HG02981 (cell line): Measurements from ENCODE around the gene COL4A6.

ENCODE experiments used
- ATAC-seq: cut with Tn5 transposase; IDR thresholded peaks from one replicate; pipeline ENCODE4 v1.9.1; 2021; ENCODE audit warnings: mild to moderate bottlenecking, moderate library complexity; ENCODE audit not compliant: unreplicated experiment

COL4A6 gene

DNA sequence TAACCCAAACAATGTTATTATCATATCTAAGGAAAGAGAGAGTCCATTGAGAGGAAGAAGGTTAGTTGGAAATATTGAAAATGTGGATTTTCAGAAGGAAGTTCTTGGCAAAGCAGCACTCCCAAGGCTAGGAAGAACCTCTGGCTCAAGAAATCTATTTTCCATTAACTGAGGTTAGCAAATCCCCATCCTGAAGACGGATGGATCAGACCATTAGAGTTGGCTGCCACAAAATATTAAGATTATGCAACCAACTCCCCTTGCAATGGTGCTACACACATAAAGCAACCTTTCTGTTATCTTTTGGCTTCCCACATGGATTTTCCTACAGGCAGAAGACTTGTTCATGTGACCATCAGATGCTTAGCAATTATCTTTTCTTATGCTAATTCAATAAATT lies 96.3 kb downstream of the COL4A6 start:
- ATAC-seq: no peak

- peak; percentile 65 for ATAC-seq
Measured at GRCh38 chrX:108332281-108332680, 105.9 kb downstream of the COL4A6 start.

GRCh38 chrX:108331126-108331909 lies 106.9 kb downstream of the COL4A6 start:
- no peak for ATAC-seq

DNA sequence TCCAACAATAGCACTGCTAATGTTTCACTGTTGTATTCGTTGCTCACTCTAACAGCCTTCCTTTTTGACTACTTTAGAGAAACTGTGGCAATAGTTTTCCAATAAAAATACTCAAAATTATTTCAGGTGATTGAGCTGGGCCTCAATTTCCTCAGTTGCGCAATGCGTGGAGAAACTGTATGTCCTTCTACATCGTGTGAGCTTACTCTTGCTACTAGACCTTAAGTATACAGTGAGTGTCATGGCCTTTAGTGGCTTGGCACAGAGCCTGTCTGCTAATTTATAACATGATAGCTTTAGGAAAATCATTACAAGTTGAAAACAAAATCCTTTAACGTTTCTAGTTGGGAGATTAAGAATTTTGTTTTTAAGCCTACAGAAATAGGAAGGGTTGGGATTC lies 114.5 kb downstream of the COL4A6 start:
- ATAC-seq: no peak

GRCh38 chrX:108322234-108322633 lies 116.0 kb downstream of the COL4A6 start:
- no peak for ATAC-seq

DNA sequence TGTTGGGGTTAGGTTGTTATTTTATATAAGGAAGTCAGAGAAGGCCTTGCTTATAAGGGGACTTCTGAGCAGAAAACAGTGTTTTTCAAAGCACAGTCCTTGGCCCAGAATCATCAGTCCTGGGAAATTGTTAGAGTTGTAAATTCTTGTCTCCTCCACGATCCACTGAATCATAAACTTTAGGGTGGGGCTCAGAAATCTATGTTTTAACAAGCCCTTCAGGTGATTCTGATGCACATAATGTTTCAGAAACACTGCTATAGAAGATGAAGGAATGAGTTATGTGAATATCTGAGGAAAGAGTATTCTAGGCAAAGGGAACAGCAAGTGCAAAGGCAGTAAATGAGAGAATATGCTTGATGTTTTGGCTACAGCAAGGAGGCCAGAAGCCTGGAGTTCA lies 121.8 kb downstream of the COL4A6 start:
- no peak for ATAC-seq

DNA sequence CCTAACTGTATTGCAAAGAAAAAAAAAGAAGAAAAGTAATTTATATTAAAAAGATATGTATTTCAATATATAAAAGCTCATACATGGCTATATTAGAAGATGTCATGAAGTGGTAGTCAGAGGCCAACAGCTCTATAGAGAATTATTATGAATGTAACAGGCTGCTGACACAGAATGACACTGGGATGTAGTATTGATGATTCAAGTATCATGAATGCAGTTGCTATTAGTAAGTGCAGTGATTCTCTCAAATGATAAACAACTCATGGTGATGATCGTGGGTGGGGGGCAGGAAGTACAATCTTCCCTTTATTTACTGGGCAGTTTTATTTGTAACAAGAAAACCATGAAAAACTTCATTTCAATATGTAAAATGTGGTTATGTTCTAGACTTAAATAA lies 124.6 kb downstream of the COL4A6 start:
- ATAC-seq: no peak

GRCh38 chrX:108312957-108313356 lies 125.3 kb downstream of the COL4A6 start:
- ATAC-seq: no peak

- ATAC-seq: no peak
Measured at GRCh38 chrX:108312011-108312410, 126.2 kb downstream of the COL4A6 start.

- ATAC-seq: no peak
Measured at GRCh38 chrX:108310506-108310905, 127.7 kb downstream of the COL4A6 start.

DNA sequence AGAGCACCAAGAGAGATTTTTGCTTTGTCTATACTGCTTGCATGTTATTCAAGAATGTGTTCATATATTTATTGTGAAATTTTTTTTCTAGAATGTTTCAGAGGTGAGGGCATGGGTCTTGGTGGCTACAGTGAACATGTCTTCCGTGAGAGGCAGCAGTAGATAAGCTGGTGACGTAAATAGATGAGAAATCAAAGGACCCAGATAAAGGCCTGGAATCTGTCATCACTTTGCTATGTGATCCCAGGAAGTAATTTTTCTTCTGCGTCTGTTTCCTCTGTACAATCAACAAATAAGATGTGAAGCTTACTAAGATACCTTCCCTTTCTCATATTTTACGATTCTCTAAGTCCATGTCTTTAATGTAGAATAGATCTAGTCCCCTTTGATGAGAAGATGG lies 129.1 kb downstream of the COL4A6 start:
- ATAC-seq: no peak

DNA sequence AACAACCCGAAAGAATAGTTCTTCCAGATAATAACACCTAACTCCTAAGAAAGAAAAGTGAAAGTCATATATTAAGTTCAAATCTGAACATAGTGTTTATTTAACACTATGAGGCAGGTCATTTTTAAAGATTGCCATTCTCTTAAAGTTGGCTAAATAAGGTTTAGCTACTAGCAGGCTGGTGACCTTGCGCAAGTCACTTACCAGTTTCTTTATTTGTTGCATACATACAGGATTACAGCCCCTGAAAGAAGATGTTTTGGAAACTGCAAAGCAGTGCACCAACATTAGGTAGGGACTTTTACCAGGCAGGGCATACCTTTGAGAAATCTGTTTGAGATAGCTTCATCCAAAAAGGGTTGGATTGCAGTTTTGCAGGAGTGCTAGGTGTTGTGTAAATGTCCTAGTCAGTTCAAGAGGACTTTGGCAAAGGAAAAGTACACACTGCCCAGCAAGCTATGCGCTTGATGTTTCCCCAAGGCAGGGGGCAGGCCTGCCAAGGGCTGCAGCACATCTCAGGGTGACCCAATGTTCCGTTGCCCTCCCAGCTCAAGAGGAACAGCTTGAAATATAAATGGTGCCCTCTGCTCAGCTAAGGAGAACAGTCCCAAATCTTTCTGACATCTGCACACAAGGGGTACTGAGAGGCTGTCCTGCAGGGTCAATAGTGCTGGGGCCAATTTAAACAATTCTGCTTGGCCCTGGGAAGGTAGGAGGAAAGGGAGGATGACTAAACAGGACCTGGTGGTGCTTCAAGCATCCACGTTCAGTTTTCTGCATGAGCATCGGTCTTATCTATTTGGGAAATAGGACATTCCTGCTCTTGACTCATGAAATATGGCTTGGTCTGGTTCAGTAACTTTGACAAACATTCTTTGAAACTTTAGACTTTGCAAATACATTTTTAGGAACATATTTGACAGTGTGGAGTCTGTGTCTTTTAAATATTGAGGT lies 130.8 kb downstream of the COL4A6 start:
- ATAC-seq: no peak

GRCh38 chrX:108306086-108306485 lies 132.1 kb downstream of the COL4A6 start:
- no peak for ATAC-seq

- no peak for ATAC-seq
Measured at GRCh38 chrX:108304757-108305156, 133.5 kb downstream of the COL4A6 start.

GRCh38 chrX:108304210-108304609 lies 134.0 kb downstream of the COL4A6 start:
- no peak for ATAC-seq

DNA sequence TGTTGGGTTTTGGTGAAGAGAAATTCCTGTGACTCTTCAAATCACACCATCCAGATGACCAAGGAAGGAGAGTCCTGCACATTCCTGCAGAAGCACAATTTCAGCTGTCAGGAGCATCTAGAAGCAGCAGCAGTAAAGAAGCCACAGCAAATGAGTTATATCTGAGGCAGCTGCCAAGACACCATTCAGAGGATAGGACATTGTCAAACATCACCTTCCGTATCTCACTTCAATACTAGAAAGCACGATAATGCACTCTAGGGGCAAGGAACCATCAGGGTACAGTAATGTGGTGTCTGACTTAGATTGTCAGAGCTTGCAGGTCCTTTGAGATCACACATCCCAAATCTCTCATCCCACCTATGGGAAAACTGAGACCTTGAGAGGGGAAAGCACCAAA lies 134.5 kb downstream of the COL4A6 start:
- ATAC-seq: no peak

DNA sequence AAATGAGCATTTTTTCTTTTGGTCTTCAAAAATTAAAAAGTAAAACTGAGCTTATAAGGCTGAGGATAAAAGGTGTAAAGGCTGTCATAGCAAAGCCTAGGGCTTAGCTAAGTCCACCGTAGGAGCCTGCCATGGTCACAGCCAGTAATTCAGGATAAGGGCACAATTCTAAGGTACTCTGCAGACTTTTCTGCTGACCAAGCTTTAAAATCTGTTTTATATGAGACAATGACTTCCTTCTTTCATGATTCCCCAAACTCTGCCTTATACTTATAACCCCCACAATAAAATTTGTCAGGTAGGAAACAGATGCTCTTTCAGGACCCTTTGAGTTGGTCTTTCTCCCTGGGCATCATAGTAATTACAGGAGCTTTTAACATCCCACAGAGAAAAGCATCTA lies 138.5 kb downstream of the COL4A6 start:
- peak; percentile 6 for ATAC-seq

DNA sequence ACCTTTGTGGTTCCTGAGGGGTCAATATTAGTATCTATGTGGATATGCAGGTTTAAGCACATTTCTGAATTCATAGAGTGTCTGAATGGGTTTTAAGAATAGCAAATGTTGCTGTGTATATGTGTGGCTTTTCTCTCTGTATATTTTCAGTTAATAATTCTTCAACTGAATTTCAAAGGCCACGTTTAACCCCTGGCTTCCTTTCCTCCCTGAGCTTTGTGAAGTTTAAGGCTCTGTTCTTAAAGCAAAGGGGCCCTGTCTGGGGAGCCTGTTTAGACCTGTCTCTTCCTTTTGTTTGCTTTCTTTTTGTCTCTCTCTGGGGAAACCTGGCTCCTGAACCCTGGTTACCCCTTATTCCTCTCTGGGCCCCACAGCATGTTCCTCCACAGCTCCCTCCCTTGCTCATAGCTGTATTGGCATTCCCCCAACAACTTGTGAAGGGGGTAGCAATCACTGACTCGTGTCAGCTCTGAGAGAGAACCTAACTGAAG lies 139.1 kb downstream of the COL4A6 start:
- peak; percentile 72 for ATAC-seq

- no peak for ATAC-seq
Measured at GRCh38 chrX:108298165-108298602, 140.0 kb downstream of the COL4A6 start.

GRCh38 chrX:108297290-108297689 lies 140.9 kb downstream of the COL4A6 start:
- no peak for ATAC-seq

GRCh38 chrX:108292053-108292452 lies 146.2 kb downstream of the COL4A6 start:
- no peak for ATAC-seq

DNA sequence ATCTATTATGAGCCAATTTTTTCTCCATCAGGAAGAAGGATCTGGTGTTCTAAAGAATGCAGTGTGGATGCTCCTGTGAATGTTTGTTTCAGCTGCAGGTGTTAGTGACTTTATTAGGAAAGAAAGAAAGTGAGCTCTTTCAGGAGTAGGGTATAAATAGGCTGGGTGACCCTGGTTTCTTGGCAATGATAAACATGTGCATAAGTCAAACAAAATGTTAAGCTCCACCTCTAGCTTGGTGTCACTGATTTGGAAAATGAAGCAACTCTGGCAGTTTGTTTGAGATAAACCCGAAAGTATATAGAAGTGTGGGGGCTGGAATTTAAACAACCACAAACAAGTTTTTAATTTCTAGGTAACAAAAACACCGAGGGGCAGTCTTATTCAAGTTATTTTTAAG lies 152.3 kb downstream of the COL4A6 start:
- no peak for ATAC-seq
